Left renal pelvis (tissue), 4 donors: ENCODE results near the gene MICALL2. TPM values are rescaled to one million over a fixed set of nuclear protein-coding genes. Genes with fewer than 3 reads are reported as not detected.

Source experiments
- DNase-seq, 4 donors: peaks; one replicate each; pipeline ENCODE4 v3.0.0-alpha.2; 2013; ENCODE audit warnings: low read depth in 4 of 4, low spot score in 3 of 4
- polyA plus RNA-seq, 4 donors: library from polyadenylated mRNA; unstranded; fragments of 120-200 nt; gene quantifications; one replicate each; pipeline ENCODE4 v1.2.1, GENCODE V29; 2013; ENCODE audit not compliant: insufficient read length in 4 of 4

The MICALL2 gene
- polyA plus RNA-seq, 4 donors: 5.4 to 16.3 (median 7.0) TPM

DNA sequence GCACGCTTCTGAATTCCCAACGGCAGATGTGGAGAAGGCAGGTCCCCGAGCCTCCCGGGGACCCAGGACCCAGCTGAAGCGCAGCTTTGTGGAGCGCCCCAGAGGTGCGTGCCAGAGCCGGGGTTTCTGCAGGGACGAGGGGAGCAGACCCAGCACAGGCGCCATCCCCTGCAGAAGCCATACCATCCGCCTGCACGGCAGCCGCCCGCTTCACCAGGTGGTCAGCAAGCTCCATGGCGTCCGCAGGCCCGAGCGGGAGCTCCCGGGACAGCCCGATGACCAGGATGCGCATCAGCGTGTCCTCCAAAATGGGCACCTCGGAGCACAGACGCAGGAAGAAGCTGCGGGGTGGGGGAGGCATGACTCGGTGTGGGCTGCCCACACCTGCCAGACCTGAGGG is 34.3 kb upstream of the MICALL2 start:
- DNase-seq: no peak

DNA sequence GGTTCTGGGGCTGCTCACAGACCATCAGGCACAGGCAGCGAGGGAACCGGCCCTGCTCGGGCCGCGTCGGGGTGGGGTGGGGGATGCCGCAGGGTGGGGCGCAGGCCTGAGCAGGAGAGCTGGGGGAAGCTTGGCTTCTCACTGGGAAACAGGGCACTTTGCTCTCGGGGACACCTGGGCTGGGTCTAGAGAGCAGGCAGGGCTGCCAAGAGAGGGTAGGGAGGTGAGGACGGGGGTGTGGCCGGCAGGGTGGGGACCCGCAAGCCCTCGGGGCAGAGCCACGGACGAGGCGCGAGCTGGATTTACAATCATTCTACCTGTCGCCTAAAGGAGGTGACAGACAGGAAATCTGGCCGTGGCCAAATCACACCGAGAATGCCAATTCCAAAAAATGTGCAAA is 33.9 kb upstream of the MICALL2 start:
- DNase-seq: no peak

DNA sequence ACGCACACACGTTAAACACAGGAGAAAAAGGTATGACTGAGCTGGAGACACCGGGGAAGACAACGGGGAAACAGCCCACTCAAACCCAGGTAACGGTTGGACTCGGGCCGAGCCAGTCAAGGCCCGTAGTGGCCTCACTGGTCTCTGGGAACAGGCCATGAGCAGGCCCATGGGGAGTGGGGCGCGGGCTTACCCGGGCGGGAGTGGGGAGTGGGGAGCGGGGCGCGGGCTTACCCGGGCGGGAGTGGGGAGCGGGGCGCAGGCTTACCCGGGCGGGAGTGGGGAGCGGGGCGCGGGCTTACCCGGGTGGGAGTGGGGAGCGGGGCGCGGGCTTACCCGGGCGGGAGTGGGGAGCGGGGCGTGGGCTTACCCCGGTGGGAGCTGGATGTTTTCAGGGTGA is 33.4 kb upstream of the MICALL2 start:
- DNase-seq: no peak

DNA sequence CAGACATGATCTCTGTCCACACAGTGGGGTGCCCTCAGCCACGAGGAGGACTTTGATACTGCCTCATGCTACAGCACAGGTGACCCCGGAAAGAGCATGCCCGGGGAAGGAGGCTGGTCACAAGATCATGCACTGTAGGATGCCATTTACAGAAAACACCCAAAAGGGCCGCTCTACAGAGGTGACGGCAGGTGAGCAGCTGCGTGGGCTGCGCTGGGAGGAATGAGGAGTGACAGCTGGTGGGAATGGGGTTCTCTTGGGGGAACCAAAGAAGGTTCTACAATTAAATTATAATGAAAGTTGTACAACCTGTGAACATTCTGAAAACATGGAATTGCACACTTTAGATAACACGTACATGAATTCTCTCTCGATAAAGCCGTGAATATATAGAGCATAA is 33.0 kb upstream of the MICALL2 start:
- DNase-seq: no peak

DNA sequence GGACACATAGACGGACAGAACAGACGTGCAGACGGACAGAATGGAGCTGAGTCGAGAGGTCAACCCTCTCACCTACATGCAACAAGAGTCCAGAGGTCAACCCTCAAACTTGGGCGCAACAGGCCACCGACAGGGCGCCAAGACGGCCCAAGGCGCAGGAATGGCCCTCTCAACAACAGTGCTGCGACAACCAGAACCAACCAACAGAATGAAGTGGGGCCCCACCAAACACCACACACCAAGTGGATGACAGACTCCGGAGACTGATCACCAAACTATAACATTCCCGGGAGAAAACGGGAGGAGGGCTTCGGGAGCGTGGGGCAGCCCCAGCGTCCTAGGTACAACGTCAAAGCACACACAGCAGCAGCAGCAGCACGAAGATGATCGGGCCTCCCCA is 31.6 kb upstream of the MICALL2 start:
- DNase-seq: no peak

DNA sequence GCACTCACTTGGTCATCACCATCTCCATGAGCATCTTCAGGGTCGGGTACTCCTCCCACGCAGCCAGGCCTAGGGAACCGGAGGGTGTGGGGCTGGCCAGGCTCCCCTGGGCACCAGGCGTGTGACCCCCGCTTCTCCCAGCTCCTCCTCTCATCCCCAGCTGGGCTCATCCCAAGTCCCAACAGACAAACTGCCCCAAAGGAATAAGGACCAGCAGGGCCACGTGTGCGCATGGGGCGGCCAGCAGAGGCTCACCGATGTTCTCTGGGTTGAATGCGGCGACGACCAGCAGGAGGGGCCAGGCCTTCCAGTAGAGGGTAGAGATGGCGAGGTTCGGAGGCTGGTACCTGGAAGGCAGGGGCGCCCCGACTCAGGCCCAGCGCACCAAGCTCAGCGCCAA is 30.1 kb upstream of the MICALL2 start:
- DNase-seq: no peak

DNA sequence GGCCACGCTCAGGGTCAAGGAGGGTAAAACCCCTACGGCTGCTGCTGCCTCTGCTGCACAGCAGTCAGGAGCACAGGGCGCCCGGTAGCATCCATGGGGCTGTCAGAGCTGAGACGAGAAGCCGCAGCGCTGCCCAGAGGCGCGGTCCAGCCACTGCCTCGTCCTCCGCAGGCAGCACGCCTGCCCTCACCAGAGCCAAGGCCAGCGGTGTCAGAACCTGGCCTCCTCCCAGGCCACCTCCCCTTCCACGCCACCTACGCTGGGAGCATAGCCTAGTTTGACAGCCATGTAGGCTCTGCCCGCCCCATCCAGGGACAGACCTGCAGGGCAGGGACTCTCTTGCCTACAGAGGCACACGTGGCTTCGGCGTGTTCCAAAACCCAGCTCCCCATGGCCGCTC is 28.7 kb upstream of the MICALL2 start:
- DNase-seq: no peak

DNA sequence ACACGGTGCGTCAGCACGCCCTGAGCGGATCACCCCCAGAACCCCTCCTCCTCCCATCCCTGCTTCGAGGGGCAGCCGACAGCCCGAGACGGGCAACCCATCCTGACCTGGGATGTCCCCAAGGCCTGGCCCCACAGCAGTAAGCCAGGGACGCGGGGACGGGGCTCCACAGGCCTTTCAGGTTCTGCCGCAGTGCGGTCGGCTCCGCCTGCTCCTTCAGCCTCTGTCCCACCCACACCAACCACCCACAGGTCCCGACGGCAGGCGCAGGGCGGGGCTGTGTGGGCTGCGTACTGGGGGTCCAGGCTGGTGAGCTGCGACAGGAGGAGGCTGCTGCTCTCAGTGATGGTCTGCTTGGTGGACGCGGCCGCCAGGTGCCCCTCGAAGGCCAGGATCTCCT is 28.2 kb upstream of the MICALL2 start:
- no peak for DNase-seq

DNA sequence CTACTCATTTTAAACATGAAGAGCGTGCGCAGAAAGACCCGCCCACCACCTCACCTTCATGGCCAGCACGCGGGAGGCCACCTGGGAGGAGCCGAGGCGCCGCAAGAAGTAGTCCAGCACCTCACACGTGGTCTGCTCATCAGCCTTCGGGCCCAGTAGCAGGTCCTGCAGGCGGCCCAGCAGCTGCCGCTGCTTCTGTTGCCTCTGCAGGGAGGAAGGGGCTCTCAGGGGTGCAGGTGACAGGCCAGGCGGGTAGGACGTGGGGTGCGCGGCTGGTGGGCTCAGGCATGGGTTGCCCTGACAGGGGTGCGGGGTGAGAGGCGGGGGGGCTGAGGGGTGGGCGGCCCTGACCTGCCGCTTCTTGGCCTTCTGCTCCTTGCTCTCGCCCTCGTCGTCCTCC is 27.3 kb upstream of the MICALL2 start:
- no peak for DNase-seq

DNA sequence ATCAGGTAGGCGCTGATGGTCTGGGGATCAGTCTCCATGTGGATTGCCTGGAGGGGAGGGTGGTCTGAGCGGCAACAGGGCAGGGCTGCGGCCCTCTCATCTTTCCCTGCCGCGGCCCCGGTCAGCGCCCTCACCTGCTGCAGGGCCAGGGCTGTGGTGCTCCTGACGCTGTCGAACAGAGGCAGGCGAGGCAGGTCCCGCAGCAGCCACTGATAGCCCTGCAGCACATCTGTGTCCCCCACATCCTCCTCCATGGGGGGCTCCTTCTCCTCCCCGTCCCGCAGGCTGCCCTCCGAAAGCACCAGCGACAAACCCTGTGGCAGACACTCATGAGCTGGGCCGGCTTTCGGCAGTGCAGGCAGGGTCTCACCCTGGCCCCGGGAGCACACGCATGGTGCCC is 25.9 kb upstream of the MICALL2 start:
- no peak for DNase-seq

DNA sequence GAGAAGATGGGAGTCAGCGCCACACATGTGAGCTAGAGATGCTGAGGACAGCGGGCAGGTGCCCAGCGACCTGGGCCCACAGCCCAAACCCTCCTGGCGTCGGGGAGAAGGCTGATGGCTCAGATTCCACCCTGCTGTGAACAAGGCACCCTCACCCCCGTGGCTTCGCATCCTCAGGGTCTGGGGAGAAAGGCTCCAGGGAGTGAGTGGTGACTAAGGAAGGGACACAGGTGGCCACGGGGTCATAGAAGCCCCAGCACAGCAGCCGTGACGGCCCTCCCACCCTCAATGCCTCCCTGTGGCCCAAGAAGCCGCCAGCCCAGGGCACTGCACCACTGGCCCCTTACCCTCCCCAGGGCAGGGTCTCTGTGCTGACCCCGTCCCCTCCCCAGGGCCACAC is 25.3 kb upstream of the MICALL2 start:
- DNase-seq: no peak

DNA sequence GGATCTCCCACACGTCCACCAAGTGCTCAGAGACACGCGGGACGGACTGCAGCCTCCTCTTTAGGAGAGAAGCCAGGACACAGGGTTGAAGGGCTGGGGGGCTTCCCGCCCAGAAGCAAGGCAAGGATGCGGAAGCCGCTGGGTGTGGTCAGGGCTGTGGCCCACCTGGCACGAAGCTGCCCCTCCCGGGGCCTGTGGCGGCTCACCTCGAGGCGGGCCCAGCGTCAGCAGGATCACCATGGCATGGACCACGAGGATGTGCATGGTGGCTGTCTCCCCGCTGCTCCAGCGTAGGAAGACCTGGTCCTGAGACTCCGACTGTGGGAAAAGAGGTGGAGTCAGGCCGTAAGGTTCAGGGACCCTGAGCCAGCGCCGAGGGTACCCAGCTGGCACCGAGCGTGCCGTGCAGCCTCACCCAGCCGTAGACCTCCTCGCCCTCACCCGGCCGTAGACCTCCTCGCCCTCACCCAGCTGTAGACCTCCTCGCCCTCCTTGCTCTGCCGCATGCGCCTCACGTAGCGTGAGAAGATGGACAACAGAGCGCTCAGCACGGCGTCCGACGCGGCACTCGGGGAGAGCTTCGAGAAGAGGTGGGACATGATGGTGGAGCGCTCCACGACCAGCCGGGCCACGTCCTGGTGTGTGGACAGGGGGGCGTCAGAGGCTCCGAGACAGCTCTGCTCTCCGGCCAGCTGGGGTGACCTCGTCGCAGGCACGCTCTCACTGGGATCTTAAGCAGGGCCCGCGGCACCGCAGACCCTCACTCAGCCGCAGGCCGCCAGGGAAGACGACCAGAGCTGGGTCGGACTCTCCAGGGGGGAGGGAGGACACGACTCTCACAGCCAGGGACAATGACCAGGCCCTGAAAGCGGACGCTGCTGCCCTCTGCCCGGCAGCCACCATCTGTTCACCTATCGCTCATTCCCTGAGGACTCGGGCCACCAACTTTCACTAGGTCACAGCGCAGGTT is 24.6 kb upstream of the MICALL2 start:
- no peak for DNase-seq

DNA sequence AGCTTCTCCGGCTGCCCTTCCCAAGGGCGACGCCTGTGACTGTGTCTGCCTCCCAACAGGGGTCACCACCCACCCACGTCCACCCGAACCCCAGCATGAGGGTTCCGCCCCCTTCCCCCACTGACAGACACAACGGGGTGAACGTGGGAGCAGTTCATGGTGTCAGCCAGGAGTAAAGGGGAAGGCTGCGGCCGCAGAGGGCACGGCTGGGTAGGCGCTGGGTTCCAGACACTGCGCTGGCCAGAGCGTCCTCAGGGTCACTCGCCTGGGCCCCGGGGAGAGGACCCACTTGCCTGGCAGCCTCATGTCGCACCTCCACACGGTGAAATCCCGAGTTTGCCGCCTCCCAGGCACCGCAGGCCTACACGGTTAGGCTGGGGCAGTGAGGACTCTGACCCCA is 23.8 kb upstream of the MICALL2 start:
- DNase-seq: no peak

DNA sequence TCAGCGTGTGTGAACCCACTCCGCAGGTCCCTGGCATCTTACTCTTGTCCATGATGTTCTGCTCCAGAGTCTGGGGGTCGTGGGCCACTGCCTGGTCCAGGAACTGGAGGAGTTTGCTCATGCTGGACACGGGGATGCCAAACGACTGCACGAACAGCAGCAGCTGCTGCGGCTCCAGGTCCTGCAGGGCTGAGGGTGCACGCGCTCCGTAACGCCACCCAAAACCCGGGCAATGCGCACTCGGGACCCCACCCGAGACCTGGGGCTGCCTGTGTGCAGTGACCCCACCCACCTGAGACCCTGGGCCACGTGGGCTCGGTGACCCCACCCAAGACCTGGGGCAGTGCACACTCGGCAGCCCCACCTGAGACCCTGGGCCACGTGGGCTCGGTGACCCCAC is 22.0 kb upstream of the MICALL2 start:
- DNase-seq: no peak

DNA sequence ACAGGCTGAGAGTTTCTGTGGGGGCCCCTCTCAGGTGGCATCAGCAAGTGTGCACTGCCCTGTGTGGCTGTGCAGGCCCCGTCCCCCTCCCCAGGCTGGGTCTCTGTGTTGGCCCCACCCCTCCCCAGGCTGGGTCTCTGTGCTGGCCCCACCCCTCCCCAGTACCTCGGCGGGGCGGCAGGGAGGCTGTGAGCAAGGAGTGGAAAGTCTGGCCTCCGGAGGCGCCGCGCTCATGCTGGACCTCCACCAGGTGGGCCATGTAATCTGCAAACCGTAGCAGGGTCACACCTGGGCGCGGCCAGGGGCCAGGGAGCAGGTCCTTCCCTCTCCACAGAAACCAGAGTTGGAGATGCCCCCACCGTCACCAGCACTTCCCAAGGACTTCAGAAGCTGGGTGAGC is 21.4 kb upstream of the MICALL2 start:
- no peak for DNase-seq

DNA sequence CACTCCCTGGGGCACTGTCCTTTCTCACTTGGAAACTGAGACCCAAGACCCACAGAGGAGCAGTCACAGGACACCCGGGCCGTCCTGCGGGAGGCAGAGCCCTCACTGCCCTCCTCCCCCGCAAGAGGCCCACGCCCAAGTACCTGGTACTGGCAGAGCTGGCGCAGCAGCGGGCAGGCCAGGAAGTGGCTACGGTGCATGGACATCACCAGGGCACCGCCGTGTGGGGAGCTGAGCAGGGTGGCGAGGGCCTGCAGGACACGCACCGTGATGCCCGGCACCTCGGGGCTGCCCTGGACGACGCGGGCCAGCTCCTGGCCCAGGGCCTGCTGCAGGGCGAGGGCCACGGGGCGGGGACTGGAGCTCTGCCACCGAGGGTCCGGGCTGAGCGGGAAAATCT is 20.0 kb upstream of the MICALL2 start:
- DNase-seq: no peak

DNA sequence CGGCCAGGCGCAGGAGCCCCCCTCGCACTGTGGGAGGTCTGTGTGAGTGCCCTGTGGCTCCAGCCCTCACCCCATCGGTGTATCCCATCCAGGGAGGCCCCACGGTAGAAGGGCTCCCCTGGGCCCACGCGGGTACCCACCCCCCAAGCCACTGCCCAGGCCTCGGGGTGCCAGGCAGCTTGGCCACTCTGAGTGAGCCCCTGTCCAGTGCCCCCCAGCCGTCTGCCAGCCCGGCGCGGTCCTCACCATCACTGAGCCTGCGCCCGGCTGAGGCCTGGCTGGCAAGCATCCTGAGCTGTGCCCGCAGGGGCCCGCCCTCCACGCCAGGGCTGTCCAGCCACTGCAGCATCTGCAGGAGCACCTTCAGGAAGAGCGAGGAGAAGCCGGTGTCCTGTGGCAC is 19.2 kb upstream of the MICALL2 start:
- DNase-seq: no peak

DNA sequence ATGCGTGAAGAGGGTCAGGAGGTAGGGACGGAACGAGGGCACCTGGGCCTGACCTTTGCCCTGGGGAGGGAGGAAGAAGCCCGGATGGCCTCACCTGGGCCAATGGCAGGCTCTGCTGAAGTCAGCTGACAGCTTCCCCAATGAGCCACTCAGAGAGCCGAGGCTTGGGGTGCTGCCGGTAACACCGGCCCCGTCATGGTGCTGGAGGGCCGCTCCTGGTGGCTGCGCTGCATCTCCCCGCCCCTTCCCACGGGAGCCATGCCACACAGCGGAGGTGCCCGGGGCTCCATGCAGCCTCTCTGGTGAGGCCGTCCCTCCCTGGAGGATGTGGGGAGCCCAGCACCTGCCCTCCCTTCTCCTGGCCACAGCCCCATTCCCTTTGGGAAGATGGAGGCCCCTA is 17.6 kb upstream of the MICALL2 start:
- no peak for DNase-seq

DNA sequence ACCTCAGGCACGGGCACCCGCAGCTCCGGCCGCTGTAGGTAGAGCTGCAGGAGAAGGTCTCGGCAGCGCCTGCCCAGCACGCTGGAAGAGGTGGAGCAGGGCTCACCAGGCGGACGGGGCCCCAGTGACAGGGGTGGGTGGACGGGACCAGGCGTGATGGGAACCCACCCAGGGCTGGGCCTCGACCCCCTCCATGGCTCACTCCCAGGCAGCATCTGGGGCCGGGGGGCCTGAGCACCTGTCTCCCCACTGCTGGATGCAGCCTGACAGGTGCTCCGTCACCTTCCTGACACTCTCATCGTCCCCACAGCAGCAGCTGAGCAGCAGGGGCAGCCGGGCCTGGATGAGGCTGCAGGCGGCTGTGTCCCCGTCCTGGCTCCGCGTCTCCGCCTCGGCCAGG is 16.7 kb upstream of the MICALL2 start:
- no peak for DNase-seq

DNA sequence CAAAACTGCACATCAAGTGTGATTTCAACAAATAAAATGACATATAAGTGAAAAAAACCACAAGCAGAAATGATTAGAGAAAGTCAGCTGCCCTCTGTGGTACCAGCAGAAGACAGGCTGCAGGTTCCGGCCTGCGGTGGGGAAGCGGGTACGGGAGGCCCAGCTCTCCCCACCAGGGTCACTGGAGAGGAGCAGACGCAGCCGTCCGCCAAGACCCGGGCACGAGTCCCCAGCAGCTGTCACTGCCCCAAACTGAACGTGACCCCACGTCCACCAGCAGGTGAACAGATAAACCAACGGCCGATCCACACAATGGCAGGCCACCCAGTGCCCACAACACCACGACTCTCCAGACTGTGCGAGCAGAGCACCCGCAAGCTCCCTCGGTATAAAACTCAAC is 16.1 kb upstream of the MICALL2 start:
- DNase-seq: no peak

DNA sequence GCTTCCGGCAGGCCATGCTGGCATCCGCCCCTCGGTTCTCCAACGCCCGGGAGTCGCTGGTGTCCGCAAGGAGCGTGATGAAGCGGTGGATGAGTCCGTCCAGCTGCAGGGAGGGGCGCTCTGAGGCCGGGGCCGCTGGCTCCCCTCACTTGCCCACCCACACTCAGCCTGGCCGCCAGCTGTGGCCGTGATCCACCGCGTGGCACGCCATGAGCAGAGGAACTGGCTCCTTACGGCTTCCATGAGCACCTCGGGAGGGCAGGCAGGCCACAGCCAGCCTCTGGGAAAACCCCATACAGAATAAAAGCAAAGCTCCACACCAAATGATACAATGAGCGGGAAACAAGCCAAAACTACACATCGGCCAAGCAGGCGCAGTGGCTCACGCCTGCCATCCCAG is 15.5 kb upstream of the MICALL2 start:
- DNase-seq: no peak

DNA sequence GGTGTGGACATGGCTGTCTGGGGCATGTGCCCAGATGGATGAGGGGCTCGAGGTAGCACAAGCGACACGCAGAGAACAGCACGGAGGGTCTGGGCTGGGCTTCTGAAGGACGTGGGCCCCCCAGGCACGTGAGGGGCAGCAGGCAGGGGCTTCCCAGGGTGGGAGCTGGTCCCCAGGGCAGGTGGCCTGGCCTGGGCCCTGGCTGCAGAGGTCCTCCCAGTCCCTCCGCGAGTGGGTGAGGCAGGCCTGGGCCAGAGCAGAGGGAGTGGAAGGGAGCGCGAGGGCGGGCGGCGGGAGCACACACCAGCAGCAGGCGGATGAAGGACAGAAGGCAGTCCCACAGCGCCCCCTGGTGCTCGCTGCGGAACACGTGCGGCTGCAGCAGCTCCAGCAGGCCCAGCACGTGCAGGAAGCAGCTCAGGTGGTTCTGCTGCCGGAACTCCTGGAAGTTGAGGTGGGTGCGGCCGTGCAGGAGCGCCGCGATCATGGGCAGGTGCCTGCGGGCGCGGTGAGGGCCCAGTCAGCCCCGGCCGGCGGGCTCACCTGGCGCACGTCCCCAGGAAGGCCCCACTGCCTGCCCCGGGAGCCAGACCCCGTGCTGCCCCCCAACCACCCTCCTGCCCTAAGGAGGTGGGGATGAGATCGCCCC is 14.7 kb upstream of the MICALL2 start:
- DNase-seq: peak in 3 of 4 donors; percentile 60 to 79 (median 70)
